Activated CD8-positive, alpha-beta memory T cell treated with anti-CD3 and anti-CD28 coated beads for 1 hour (primary cell): ENCODE results near the gene HLF.

Experiments used
- DNase-seq, 2 donors: peaks; one replicate each; pipeline ENCODE4 v3.0.0-alpha.2; 2020; ENCODE audit warnings: low read depth in 1 of 2; ENCODE audit errors: extremely low read depth in 1 of 2

The HLF gene

DNA sequence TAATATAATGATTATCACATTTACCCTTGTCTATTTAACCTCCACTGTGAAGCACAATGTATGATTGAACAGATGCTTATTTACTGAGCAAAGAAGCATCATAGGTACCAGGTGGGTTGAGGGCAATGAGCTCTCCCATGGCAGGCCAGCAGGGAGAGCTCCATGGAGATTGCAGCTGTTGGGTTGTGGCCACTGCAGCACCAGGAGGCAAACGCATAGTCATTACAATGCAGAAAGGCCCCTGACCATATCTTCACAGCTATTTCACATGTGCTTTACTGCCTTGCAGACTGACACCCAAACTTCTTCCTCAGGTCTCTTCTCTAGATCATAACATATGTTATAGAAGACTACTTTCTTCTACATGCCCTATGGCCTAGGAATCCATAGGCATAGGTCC lies 81.9 kb downstream of the HLF start:
- DNase-seq: no peak

DNA sequence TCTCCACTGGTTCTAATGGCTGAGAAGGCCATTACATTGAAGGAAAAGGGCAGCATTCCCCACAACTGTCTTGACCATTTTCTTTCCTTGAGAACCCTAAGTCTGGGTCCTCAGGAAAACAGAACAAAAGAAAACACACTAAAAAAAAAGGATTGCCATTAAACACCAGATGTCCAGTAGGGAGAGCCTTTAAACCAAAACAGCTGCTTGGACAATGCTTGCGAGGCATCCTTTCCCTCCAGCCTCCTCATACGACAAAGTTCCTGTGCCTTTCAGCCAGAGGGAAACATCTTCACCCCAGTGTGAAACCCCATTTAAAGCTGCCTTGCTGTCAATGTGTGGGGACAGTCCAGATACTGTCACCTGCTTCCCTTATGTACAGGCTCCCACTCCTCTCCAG lies 82.6 kb downstream of the HLF start:
- DNase-seq: no peak

DNA sequence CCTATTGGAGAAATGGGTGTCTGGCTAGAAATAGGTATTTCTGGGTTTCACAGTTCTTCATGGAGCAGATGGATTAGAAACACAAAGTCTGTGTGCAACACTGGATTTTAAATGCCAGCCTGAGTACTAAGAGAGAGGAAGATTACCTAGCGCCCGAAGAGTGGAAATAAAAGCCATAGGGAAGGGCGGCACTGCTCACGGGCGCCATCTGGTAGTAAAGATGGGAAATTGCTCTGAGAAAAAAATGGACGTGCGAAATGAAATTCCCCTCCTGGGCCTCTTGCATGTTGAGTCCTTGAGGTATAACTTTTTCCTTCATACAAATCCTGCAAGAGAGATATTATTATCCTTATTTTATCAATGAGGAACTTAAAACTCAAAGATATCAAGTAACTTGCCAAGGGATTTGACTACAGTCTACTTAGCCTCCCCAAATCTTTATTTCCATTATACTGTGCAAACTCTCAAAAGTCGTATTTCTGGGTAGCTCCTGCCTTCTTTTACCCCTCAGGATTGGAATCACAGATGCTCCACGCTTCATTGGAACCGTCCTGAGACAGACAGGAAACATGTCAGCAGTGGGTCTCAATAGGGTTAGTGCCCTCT lies 84.1 kb downstream of the HLF start:
- peak in 1 of 2 donors; percentile 24 for DNase-seq

DNA sequence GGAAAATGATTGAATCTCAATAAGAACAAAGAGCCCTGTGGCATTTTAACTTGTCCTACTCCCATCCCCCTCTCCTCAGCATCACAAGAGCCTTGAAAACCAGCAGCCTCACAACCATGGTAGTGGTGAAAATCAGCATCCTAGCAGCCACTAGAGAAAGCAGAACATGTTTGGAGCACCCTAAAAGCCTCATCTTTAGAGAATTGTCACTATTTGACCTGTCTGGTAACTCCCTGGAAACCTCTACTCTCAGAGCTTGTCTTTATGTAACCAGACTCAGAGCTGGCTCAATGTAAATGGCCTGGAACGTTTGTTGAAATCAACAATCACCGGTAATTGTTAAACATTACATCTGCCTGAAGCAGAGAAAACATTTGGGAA lies 86.1 kb downstream of the HLF start:
- DNase-seq: no peak

GRCh38 chr17:55351226-55351625 lies 86.5 kb downstream of the HLF start:
- no peak for DNase-seq

DNA sequence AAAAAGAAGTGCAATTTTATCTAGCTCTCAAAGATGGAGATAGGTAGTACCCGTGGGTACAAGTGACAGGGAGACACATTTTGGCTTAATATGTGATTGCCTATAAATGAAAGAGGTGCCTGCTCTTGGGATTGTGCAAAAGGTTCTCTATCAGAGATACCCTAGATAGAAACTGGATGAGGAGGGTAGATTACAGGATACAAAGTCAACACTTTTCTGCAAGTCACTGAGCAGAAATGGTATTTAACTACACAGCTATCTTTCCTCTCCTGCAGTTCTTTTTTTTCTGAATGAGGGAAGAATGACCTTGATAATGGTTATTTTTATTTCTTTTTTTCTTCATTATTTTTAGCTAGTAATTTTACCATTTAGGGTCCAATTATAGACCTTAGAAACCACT lies 89.2 kb downstream of the HLF start:
- no peak for DNase-seq

DNA sequence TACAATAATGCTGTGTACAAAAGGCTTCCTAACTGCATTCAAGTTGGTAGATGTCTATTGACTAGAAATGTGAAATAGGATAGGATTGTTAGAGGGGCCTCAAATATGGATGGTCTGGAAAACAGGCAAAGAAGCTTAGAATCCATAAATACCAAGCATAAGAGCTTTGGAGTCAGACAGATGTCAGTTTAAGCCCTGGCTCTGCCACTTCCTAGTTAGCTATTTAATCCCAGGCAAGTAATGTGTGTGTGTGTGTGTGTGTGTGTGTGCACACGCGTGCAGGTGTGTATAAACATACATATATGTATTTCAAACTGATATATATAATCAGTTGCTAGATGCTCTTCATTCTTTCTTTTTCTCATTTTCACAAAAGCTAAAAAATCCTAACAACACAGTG lies 90.2 kb downstream of the HLF start:
- no peak for DNase-seq

DNA sequence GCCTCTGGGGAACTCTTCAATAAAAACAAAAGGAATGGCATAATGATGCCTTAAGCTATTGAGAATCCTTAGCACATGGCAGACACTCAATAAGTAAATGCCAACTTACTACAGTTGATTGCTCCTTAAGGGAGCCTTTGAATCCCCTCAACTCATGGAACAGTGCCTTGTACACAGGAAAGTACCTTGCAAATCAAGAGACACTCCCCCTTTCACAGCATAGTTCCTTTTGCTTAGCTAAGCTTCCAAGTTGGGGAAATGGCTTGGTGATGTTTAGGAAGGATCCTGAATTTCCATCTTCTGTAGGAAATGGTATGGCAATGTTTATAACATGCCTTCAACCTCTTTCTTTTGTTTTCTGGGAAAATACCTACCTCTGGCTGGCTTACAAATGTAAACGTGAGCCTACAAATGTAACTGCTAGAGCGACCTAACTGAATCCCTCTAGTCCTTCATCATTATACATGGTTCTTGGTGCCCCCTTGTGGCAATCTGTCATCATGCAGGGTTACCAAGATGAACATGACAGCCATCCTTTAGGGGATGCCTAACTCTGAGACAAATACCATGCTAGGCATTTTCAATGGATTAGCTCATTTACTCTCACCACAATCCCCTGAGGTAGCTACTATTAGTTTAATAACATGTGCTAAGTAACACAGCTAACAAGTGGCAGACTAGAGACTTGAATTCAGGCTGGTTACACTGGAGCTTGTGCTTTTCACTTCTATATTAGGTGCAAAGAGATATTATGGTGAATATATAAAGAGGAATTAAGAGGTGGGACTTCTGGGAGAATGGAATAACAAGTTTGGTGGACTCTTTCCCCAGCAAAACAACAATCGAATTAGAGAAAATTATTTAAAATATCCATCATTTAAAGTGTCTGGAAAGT lies 91.9 kb downstream of the HLF start:
- peak; percentile 36 to 41 for DNase-seq

DNA sequence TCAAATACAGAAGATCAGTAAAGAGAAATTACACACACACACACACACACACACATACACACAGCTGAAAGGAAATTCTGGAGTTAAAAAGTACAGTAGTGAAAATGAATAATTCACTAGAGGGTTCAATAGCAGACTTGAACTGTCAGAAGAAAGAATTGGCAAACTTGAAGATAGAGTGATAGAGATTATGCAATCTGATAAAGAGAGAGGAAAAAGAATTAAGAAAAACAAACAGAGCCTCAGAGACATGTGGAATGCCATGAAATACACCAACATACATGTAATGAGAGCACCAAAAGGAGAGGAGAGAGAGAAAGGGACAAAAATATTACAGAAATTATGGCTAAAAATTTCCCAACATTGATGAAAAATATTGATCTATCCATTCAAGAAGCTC lies 96.2 kb downstream of the HLF start:
- DNase-seq: no peak

GRCh38 chr17:55363033-55363432 lies 98.3 kb downstream of the HLF start:
- no peak for DNase-seq

GRCh38 chr17:55366020-55366481 lies 101.3 kb downstream of the HLF start:
- DNase-seq: no peak

- no peak for DNase-seq
Observed at GRCh38 chr17:55368706-55369105, 103.9 kb downstream of the HLF start.
